Parathyroid adenoma (tissue), 2 donors: Measurements from ENCODE around the gene MYO5B.

Source experiments
- H2AFZ ChIP-seq: fragments of 300-600 bp; sonication (generic); one replicate; pipeline ENCODE4 v1.7.0; 2017; ENCODE audit warnings: antibody characterized with exemption, mild to moderate bottlenecking
- H3K27ac ChIP-seq: fragments of 300-600 bp; sonication (generic); one replicate; pipeline ENCODE4 v1.7.0; 2017
- H3K27me3 ChIP-seq: fragments of 300-600 bp; sonication (generic); one replicate; pipeline ENCODE4 v1.7.0; 2017; ENCODE audit warnings: low read length; ENCODE audit not compliant: control insufficient read depth, insufficient read depth
- H3K36me3 ChIP-seq: fragments of 300-600 bp; sonication (generic); one replicate; pipeline ENCODE4 v1.7.0; 2017; ENCODE audit warnings: low read length; ENCODE audit not compliant: control insufficient read depth, insufficient read depth
- H3K4me1 ChIP-seq: fragments of 300-600 bp; sonication (generic); one replicate; pipeline ENCODE4 v1.7.0; 2017; ENCODE audit warnings: control low read depth
- H3K4me2 ChIP-seq: fragments of 300-600 bp; sonication (generic); one replicate; pipeline ENCODE4 v1.7.0; 2017; ENCODE audit warnings: low read length
- H3K4me3 ChIP-seq: fragments of 300-600 bp; sonication (generic); one replicate; pipeline ENCODE4 v1.7.0; 2017; ENCODE audit warnings: low read depth, low read length
- H3K79me2 ChIP-seq: fragments of 300-600 bp; sonication (generic); one replicate; pipeline ENCODE4 v1.7.0; 2017; ENCODE audit warnings: control low read depth
- H3K9ac ChIP-seq: fragments of 300-600 bp; sonication (generic); one replicate; pipeline ENCODE4 v1.7.0; 2017; ENCODE audit warnings: mild to moderate bottlenecking
- H3K9me3 ChIP-seq: fragments of 300-600 bp; sonication (generic); one replicate; pipeline ENCODE4 v1.7.0; 2017; ENCODE audit warnings: low read length; ENCODE audit not compliant: control insufficient read depth
- TF ChIP-seq, protein P1 (sequence below): fragments of 300-600 bp; sonication (generic); IDR thresholded peaks from one replicate; pipeline ENCODE4 v1.7.0; 2017; ENCODE audit warnings: antibody characterized with exemption, mild to moderate bottlenecking
- donor health status: primary hyperparathyroidism.

The MYO5B gene

DNA sequence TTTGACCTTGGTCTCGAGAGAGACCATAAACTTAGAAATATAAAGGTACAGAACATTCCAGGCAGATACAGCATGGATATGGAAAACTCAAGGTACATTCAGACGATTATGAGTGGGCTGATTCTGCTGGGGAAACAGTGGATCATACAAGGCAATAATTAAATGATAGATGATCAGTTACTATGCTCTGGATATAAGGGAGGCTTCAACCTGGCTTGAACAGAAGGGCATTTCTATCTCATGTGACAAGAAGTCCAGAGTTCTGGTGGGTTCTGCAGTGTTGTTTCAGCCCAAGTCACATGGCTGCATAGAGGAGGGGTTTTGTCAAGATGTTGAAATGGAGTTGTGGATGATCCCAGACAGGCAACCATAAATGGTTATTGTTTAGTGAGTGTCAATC, 23.5 kb downstream of the MYO5B start:
- TF ChIP-seq, protein P1, sequence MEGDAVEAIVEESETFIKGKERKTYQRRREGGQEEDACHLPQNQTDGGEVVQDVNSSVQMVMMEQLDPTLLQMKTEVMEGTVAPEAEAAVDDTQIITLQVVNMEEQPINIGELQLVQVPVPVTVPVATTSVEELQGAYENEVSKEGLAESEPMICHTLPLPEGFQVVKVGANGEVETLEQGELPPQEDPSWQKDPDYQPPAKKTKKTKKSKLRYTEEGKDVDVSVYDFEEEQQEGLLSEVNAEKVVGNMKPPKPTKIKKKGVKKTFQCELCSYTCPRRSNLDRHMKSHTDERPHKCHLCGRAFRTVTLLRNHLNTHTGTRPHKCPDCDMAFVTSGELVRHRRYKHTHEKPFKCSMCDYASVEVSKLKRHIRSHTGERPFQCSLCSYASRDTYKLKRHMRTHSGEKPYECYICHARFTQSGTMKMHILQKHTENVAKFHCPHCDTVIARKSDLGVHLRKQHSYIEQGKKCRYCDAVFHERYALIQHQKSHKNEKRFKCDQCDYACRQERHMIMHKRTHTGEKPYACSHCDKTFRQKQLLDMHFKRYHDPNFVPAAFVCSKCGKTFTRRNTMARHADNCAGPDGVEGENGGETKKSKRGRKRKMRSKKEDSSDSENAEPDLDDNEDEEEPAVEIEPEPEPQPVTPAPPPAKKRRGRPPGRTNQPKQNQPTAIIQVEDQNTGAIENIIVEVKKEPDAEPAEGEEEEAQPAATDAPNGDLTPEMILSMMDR = no peak
- Histone ChIP-seq H3K36me3 (no peaks in the 10 kb centered on the region), H3K9me3 (no peaks in the 10 kb centered on the region), H3K79me2 (peaks cover 33% of the 10 kb centered on the region), H3K4me3 (no peak overlapping the region), H3K4me2 (no peak overlapping the region), H2AFZ (no peak overlapping the region), H3K4me1 (peaks cover 13% of the 10 kb centered on the region), H3K27me3 (no peaks in the 10 kb centered on the region), H3K27ac (no peak overlapping the region), H3K9ac (no peak overlapping the region)

DNA sequence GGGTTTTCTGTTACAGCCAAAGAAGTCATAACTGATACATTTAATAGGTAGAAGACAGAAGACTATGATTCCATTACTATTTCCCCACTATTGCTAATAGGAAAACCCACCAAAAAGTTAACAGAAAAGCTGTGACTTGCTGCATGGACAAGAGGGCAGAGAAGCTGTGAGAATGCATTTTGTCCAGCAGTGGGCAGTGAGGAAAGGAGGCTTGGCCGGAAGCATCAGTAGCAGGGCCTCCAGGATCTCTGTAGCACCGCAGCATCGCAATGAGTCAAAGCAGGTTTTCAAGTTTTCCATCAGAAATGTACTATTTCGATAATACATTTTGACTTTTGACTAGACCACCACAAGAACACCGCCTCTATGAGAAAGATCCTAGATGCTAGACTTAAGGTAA, 24.9 kb downstream of the MYO5B start:
- TF ChIP-seq, protein P1 = no peak
- H3K9me3 ChIP-seq = no peaks in the 10 kb centered on the region
- H3K9ac ChIP-seq = no peak overlapping the region
- H3K27ac ChIP-seq = no peak overlapping the region
- no peaks in the 10 kb centered on the region for H3K27me3 ChIP-seq
- H3K36me3 ChIP-seq = no peaks in the 10 kb centered on the region
- peaks cover 13% of the 10 kb centered on the region for H3K4me1 ChIP-seq
- peaks cover 41% of the 10 kb centered on the region for H3K79me2 ChIP-seq
- H3K4me3 ChIP-seq = no peak overlapping the region
- no peak overlapping the region for H3K4me2 ChIP-seq
- no peak overlapping the region for H2AFZ ChIP-seq

DNA sequence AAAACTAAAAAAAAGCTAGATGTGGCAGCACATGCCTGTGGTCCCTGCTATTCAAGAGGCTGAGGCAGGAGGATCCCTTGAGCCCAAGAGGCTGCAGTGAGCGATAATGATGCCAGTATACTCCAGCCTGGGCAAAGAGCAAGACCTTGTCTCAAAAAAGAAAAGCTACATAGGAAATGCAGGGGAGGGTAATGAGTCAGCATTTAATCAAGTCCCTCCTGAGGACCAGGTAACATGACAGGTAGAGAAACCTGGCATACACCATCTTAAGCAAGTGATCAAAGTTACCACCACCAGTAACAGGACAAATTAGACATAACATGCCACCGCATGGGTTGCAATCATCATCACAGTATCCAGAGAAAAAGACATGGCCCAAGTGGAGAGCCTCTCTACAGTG, 25.8 kb downstream of the MYO5B start:
- Histone ChIP-seq H3K9me3 (no peaks in the 10 kb centered on the region), H3K27ac (no peak overlapping the region), H2AFZ (no peak overlapping the region), H3K79me2 (peaks cover 41% of the 10 kb centered on the region), H3K4me1 (peaks cover 13% of the 10 kb centered on the region), H3K4me3 (no peak overlapping the region), H3K9ac (no peak overlapping the region), H3K4me2 (no peak overlapping the region), H3K27me3 (no peaks in the 10 kb centered on the region), H3K36me3 (no peaks in the 10 kb centered on the region)
- TF ChIP-seq, protein P1 = no peak

DNA sequence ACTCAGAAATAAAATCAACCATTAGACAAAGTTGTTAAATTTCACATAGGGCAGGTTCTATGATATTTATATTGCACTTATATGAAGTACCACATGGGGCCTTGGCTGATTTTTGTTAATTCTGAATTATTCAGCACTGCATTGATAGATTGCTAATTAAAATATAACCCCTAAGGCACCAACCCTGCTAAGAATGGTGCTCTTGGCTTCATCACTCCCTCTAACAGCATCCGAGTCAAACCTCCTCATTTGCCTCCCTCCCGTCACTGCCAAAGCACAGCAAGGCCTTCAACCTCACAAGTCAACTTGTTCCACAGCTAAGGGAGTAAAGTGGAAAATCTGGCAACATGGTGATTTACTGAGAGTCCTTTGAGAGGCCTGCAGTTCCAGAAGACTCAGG, 27.0 kb downstream of the MYO5B start:
- Histone ChIP-seq H3K27ac (no peak overlapping the region), H3K27me3 (no peaks in the 10 kb centered on the region), H3K4me1 (peaks cover 19% of the 10 kb centered on the region), H3K9me3 (no peaks in the 10 kb centered on the region), H3K4me2 (no peak overlapping the region), H3K9ac (no peak overlapping the region), H3K36me3 (no peaks in the 10 kb centered on the region), H3K79me2 (peaks cover 41% of the 10 kb centered on the region), H3K4me3 (no peak overlapping the region), H2AFZ (no peak overlapping the region)
- TF ChIP-seq, protein P1 = no peak

DNA sequence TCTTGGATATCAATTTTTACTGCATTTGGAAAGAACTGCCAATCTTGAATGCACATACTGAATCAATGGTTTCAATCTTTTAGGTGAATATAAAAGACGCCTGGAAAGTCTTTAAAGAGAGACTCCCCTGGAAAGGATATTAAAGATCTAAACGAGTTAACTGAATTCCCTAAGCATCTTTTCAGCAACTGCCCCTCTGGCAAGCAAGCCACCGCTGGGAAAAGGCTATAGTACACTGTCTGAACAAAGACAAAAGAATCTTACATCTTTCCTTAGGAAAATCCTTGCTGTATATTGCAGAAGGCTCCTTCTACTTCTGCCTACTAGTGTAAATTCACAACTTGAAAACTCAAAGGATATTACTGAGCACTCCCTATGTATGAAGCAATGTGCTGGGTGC, 28.0 kb downstream of the MYO5B start:
- H3K9me3 ChIP-seq = no peaks in the 10 kb centered on the region
- H3K36me3 ChIP-seq = no peaks in the 10 kb centered on the region
- TF ChIP-seq, protein P1 = no peak
- H3K9ac ChIP-seq = no peak overlapping the region
- no peak overlapping the region for H3K4me2 ChIP-seq
- H3K79me2 ChIP-seq = peaks cover 41% of the 10 kb centered on the region
- peaks cover 28% of the 10 kb centered on the region for H3K4me1 ChIP-seq
- no peak overlapping the region for H3K4me3 ChIP-seq
- no peak overlapping the region for H3K27ac ChIP-seq
- H3K27me3 ChIP-seq = no peaks in the 10 kb centered on the region
- H2AFZ ChIP-seq = no peak overlapping the region
